Fibroblast of lung (primary cell): ENCODE data around the gene EFNA1.

ENCODE experiments used
- EZH2 ChIP-seq: IDR thresholded peaks from 2 replicates; pipeline ENCODE4 v1.5.1; 2012; ENCODE audit warnings: low read length, control low read depth, mild to moderate bottlenecking; ENCODE audit errors: missing control alignments
- TF ChIP-seq, protein P1 (sequence below), 2 donors: IDR thresholded peaks in 1 of 2; conservative IDR thresholded peaks in 1 of 2; 1 replicate in 1 of 2; 2 replicates in 1 of 2; pipeline ENCODE4 v1.5.1; 2011 to 2012; ENCODE audit warnings: low read length in 2 of 2, control low read depth in 1 of 2, inconsistent platforms in 1 of 2, low read depth in 1 of 2, mild to moderate bottlenecking in 1 of 2

DNA sequence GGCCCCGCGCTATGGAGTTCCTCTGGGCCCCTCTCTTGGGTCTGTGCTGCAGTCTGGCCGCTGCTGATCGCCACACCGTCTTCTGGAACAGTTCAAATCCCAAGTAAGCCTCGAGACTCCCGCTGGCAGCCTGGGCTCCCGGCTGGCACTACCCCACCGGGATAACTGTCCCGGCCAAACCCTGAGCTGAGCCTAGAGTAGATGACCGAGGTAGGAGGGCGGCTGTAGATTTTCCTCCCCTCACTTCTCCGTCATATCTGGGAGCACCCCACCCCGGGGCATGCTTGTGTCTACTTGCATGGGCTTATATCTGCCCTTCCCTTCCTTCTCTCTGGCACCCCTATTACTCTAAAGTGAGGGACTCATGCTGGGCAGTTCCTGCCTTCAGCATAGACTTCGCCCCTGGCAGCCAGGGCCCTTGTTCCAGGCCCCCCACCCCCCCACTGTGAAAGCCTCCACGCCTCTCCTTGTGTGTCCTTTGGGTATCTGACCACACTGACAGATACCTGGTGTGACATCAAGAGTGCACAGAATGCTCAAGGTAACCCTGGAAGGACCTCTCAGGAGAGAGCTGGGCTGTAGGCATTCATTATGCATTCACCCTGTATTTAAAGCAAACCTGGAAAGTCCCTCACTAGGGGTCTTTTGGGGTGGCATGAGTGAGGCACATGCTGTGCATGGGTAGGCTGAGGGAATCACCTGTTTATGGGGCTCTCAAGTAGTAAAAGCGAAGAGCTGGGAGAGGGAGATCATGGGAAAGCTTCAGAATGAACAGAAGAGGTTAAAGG lies 485 bp downstream of the EFNA1 start:
- TF ChIP-seq, protein P1, sequence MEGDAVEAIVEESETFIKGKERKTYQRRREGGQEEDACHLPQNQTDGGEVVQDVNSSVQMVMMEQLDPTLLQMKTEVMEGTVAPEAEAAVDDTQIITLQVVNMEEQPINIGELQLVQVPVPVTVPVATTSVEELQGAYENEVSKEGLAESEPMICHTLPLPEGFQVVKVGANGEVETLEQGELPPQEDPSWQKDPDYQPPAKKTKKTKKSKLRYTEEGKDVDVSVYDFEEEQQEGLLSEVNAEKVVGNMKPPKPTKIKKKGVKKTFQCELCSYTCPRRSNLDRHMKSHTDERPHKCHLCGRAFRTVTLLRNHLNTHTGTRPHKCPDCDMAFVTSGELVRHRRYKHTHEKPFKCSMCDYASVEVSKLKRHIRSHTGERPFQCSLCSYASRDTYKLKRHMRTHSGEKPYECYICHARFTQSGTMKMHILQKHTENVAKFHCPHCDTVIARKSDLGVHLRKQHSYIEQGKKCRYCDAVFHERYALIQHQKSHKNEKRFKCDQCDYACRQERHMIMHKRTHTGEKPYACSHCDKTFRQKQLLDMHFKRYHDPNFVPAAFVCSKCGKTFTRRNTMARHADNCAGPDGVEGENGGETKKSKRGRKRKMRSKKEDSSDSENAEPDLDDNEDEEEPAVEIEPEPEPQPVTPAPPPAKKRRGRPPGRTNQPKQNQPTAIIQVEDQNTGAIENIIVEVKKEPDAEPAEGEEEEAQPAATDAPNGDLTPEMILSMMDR (conservative IDR thresholded peaks at IDR 0.05 in 1 of 2, IDR thresholded peaks at IDR 0.05 in 1 of 2; ENCODE audit: low read depth in 1 of 2, low read length in 2 of 2), result no peak
- peak; percentile 23 for TF ChIP-seq EZH2
